HG03045 (cell line): Measurements from ENCODE around the gene CENPO.

Experiments used
- ATAC-seq: cut with Tn5 transposase; IDR thresholded peaks from one replicate; pipeline ENCODE4 v1.9.1; 2021; ENCODE audit warnings: mild to moderate bottlenecking, moderate library complexity; ENCODE audit not compliant: unreplicated experiment

The CENPO gene

DNA sequence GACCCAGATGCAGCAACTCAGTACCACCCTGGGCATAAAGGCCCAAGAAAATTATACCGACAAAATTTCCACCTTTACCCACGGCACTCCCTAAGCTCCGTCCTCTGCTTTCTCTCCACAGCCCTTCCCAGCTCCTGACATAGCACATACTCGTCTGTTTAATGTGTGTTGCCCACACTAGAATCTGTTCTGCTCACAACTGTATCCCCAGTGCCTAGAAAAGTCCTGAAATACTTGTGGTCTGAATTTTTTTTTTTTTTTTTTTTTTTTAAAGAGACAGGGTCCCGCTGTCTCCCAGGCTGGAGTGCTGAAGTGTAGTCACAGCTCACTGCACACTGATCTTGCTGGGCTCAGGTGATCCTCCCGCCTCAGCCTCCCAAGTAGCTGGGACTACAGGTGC is 64.5 kb downstream of the CENPO start:
- no peak for ATAC-seq

DNA sequence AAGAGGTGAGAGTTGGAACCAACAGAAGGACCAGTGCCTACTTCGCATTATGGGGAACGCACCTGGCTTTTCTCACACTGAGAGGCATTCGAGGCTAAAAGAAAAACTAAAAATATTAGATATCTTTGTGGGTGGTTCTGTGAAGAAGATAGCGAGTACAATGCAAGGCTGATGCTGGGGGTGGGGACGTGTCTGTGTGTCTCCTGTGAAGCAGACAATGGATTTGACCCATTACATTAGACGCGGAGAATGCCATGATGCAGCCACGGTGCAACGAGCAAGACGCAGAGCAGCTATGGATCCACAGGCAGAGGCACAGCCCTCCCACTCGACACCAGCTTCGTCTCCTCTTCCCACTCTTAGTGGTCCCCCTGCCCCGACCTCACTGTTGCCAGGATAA is 65.8 kb downstream of the CENPO start:
- ATAC-seq = no peak

GRCh38 chr2:24859968-24860600 is 66.9 kb downstream of the CENPO start:
- ATAC-seq = no peak

GRCh38 chr2:24860631-24861030 is 67.4 kb downstream of the CENPO start:
- no peak for ATAC-seq

DNA sequence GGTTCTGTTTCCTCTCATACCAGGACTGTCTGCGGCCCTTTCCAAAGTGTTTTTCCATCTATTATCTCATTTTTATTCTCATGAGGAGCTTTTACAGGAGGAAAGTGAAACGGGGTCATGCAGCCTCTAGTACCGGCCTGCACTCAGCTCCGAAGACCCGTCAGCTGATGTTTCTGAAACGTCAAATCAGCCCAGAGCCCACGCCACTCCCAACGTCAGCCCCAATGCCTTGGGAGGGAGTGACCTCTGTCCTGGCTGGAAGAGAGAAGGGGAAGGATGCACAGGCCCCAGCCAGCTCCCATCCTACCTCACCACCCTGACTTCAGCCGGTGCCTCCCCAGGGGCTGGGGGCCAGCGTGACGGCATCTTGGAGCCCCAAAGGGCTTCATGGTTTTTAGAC is 68.3 kb downstream of the CENPO start:
- ATAC-seq = no peak

GRCh38 chr2:24863641-24864040 is 70.4 kb downstream of the CENPO start:
- ATAC-seq = no peak

GRCh38 chr2:24866946-24867345 is 73.7 kb downstream of the CENPO start:
- no peak for ATAC-seq

- ATAC-seq = no peak
Observed at GRCh38 chr2:24870440-24870839, 77.2 kb downstream of the CENPO start.

- ATAC-seq = no peak
Observed at GRCh38 chr2:24870891-24871705, 77.9 kb downstream of the CENPO start.

GRCh38 chr2:24871852-24872333 is 78.7 kb downstream of the CENPO start:
- no peak for ATAC-seq
